NCI-H345 (cell line): Measurements from ENCODE around the gene VBP1.
"Not testable (repeated sequence)": the region's sequence is repeated elsewhere in the genome, so short reads cannot be mapped to it uniquely, and the experiment has no call there.

Experiments used
- DNase-seq: peaks from one replicate; lab custom pipeline; 2025; lab: John Stamatoyannopoulos, UW

Gene VBP1

DNA sequence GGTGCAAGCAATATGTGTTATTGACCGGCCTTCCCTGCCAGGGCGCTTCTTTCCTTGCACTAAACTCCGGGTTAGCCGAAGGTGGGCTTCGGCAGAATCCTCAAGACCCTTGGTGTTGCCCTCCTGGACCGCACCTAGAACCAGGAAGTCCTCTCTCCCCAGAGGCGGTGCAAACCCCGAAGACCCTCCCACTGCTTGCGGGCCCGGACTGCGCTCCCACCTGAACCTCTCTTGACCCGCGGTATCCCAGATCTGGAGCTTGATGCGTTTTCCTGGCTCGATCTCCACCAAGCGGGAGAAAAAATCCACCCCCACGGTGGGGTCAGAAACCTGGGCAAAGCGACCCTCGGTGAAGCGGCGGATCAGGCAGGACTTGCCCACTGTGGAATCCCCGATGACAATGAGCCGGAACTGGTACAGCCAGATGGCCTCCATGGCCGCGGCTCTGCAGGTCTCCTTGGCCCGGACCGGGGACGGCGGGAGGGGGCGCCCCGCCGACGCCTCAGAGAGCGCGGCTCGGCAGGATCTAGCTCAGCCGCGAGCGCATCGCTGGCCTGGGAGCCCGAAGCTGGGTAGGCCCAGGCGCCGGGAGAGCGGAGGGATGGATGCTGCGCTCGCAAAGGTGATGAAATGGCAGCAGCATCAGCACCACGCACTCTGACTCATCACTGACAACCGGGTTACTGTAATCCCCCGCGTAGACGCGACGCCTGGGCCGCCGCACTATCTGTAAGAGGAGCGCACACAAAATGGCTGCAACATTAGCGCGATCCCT, 47.8 kb downstream of the VBP1 start, which contains the start of gene RAB39B:
Gene RAB39B, minus strand, starts transcription at position 638 of the 775 bp plus-strand sequence. Its CDS starts 203 bp downstream, at position 435.
- DNase-seq = peak; percentile 74

DNA sequence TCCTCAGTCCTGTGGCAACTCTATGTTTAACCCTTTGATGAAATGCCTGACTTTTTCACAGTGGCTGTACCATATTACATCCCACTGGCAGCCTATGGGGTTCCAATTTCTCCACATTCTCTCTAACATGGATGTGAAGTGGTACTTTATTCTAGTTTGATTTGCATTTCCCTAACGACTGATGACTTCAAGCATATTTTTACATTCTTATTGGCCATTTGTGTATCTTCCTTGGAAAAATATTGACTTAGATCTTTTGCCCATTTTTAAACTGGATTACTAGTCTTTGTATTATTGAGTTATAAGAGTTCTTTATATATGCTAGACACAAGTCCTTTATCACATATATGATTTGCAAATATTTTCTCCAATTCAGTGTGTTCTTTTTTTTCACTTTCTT, 50.2 kb downstream of the VBP1 start:
- DNase-seq = no peak

DNA sequence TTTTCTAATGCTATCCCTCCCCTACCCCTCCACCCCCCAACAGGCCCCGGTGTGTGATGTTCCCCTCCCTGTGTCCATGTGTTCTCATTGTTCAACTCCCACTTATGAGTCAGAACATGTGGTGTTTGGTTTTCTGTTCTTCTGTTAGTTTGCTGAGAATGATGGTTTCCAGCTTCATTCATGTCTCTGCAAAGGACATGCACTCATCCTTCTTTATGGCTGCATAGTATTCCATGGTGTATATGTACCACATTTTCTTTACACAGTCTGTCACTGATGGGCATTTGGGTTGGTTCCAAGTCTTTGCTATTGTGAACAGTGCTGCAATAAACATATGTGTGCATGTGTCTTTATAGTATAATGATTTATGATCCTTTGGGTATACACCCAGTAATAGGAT, 51.7 kb downstream of the VBP1 start:
- DNase-seq = not testable (repeated sequence)

DNA sequence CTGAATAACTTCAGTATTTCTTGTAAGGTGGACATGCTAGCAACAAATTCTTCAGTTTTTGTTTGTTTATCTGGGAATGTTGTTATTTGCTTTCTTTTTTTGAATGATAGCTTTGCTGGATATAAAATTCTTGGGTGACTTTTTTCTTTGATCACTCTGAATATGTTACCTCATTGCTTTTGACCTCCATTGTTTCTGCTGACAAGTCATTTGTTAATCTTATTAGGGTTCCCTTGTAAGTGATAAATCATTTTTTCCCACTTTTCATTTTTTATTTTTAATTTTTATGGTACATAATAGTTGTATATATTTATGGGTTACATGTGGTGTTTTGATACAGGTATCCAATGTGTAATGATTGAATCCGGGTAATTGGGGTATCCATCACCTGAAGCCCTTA, 54.7 kb downstream of the VBP1 start:
- DNase-seq = no peak

DNA sequence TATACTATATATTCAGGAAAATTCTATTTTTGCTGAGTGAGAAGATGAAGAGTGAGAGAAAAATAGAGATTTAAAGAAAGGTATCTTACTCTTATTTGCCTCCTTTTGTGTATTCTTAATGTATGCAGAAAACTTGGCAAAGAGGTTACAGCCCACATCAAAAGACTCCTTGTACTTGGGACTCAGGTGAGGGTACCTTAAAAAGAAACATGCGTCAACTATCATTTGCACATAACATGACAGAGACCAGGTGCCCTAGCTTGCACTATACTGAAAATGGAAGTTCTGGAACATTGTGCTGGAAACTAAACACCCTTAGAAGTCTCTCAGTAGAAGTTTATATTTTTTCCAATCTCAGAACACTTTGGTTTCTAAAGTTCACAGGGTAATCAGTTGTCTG, 63.6 kb downstream of the VBP1 start:
- no peak for DNase-seq
